COLO668 (cell line): ENCODE measurements around the gene TSPY4.
"Not testable (repeated sequence)": the region's sequence is repeated elsewhere in the genome, so short reads cannot be mapped to it uniquely, and the experiment has no call there.

Experiments
- DNase-seq: peaks from one replicate; lab custom pipeline; 2025; ENCODE audit not compliant: unreplicated experiment; lab: John Stamatoyannopoulos, UW

TSPY4 gene

GRCh38 chrY:9337164-9337563 is at the start of gene TSPY4:
Gene TSPY4 (plus strand): TSS chrY:9337464. CDS start chrY:9337510, 46 bp downstream.
- DNase-seq = not testable (repeated sequence)

GRCh38 chrY:9320996-9321395 is 16.3 kb upstream of the TSPY4 start:
- DNase-seq = no peak

GRCh38 chrY:9357497-9357896 is 20.2 kb downstream of the TSPY4 start, which contains the start of gene TSPY8:
Gene TSPY8 (plus strand): TSS chrY:9357797. CDS start chrY:9357843, 46 bp downstream.
- not testable (repeated sequence) for DNase-seq
